GM19025 (cell line): Measurements from ENCODE around the gene TSPAN14.
"Not testable (repeated sequence)": the region's sequence is repeated elsewhere in the genome, so short reads cannot be mapped to it uniquely, and the experiment has no call there.

Source experiments
- ATAC-seq: cut with Tn5 transposase; IDR thresholded peaks from one replicate; pipeline ENCODE4 v1.9.1; 2021; ENCODE audit warnings: mild to moderate bottlenecking, low read depth, moderate library complexity; ENCODE audit not compliant: unreplicated experiment

The TSPAN14 gene

GRCh38 chr10:80519936-80520650, 66.0 kb downstream of the TSPAN14 start:
- ATAC-seq: no peak

- ATAC-seq: no peak
These were observed 66.8 kb downstream of the TSPAN14 start for GRCh38 chr10:80520661-80521470.

DNA sequence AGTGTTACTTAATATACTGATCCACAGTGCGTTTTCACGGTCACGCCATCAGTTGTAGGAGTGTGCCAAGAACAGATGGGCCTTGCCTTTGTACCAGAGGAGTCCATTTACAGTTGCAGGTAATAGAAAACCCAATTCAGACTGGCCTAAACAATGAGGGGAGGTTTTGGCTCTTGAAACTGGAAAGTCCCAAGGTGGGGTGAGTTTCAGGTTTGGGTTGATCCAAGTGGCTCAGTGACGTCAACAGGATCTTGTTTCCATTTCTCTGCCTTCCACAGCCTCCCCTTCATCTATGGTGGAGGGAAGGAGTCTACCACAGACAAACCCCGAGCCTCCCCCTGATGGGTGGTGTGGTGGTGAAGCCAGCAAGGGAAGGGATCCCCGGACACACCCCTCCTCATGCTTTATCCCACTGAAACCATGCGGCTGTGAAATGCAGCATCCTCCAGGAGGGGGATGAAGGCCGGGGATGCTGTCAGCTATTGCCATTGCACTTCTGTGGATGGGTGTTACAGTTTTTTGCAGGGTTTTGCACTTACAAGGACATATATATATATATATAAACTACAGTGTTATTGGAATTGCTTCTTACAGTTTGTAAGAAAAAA, 68.8 kb downstream of the TSPAN14 start:
- ATAC-seq: no peak

DNA sequence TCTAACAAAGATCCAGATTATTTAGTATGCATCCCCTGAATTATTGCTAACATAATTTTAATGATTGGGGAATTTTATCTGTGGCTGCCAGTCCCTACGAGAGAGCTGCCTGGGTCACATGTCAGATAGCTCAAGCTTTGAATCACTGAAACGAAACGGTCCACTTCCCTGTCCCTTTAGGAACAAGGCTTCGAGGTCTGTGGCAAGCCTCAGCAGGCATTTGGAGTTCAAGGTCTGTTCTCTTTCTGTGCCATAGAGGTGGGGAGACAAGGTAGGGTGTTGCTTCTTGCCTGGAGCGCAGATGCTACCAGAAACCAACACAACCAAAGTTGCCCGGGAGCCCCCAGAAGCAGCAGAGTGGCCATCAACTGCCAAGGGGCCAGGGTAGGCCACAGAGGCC, 69.7 kb downstream of the TSPAN14 start:
- no peak for ATAC-seq

- ATAC-seq: no peak
These were observed 70.2 kb downstream of the TSPAN14 start for GRCh38 chr10:80524190-80524909.

- ATAC-seq: no peak
These were observed 72.1 kb downstream of the TSPAN14 start for GRCh38 chr10:80526218-80526617.

DNA sequence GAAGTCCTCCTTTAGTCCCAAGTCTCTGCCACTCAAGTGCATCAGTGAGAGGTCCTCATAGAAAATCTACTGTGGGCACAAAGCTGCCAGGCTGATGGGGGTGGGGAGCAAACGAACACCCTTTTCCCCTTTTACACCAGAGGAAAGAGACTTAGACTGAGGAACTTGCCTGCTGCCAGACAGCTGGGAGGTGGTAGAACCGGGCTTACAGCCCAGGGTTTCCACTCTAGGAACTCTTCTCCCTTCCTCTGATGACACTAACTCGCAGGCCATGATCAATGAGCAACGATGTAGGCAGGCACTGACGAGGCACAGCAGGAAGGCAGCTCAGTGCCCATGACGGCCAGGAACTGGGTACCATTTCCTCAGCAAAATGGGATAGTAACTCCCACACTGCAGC, 72.6 kb downstream of the TSPAN14 start:
- ATAC-seq: no peak

- ATAC-seq: no peak
These were observed 74.1 kb downstream of the TSPAN14 start for GRCh38 chr10:80528185-80528700.

DNA sequence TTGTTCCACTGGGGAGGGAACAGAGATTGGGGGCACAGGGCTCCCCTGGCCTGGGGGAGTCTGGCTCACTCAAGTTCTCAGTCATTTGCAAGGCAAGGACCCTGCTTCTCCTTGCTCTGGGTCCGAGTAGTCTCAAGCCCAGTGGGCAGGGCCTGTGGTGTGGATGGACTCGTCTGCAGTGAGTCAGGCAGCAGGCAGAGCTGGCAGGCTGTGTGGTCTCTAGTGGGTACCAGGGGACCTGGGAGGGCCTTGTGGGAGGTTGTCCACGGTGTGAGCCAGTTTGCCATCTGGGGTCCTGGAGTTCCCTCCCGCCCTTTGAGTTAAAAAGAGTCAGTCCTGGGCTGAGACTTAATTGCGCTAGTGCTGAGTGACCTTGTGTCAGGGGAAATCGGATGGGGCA, 74.8 kb downstream of the TSPAN14 start:
- no peak for ATAC-seq

- ATAC-seq: no peak
These were observed 75.5 kb downstream of the TSPAN14 start for GRCh38 chr10:80529604-80530003.

GRCh38 chr10:80530251-80530650, 76.1 kb downstream of the TSPAN14 start:
- no peak for ATAC-seq

DNA sequence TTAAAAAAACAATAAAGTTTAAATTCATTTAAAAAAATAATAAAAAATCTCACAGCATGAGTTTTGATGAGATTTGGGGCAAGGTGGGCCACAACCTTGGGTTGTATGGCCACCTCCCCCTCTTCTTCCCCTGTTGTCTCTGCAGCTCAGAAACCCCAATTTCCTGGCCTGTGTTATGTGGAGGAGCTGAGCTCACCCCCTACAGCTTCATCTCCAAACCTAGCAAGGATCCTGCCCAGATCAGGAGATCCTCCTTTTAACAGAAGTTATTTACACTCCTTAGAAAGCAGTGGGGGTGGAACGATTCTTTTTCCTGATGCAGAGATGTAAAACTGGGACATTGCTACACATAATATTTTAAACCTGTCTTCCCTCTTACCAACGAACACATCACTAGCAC, 76.7 kb downstream of the TSPAN14 start:
- ATAC-seq: no peak

GRCh38 chr10:80532571-80532970, 78.5 kb downstream of the TSPAN14 start:
- no peak for ATAC-seq

DNA sequence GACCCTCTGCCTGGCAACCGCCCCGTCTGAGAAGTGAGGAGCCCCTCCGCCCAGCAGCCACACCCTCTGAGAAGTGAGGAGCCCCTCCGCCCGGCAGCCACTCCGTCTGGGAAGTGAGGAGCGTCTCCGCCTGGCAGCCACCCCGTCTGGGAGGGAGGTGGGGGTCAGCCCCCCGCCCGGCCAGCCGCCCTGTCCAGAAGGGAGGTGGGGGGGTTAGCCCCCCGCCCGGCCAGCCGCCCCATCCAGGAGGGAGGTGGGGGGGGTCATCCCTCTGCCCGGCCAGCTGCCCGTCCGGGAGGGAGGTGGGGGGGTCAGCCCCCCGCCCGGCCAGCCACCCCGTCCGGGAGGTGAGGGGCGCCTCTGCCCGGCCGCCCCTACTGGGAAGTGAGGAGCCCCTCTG, 79.9 kb downstream of the TSPAN14 start:
- not testable (repeated sequence) for ATAC-seq

- ATAC-seq: not testable (repeated sequence)
These were observed 80.5 kb downstream of the TSPAN14 start for GRCh38 chr10:80534646-80535045.

- peak; percentile 79 for ATAC-seq
These were observed 81.7 kb downstream of the TSPAN14 start for GRCh38 chr10:80535671-80536360.

DNA sequence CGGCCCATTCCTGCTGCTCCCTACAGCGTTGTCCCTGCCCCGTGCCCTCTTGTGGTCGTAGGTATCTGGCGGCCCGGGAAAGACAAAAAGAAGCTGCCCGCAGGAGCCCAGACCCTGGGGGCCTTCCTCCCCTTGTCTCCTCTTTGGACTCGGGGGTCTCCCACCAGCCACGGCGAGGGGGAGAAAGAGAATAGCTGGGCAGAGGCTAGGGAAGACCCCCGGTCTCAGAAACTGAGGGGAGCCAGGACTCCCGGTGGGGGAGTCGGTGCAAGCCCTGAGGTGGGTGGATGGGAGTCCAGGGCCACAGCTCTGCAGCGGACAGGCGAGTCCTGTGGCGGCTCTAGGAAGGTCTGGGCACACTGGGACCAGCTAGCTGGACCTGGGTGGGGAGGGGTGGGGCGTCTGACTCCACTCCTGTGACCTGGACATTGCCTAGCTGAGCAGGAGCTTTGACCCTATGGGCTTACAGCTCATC, 82.3 kb downstream of the TSPAN14 start:
- no peak for ATAC-seq

DNA sequence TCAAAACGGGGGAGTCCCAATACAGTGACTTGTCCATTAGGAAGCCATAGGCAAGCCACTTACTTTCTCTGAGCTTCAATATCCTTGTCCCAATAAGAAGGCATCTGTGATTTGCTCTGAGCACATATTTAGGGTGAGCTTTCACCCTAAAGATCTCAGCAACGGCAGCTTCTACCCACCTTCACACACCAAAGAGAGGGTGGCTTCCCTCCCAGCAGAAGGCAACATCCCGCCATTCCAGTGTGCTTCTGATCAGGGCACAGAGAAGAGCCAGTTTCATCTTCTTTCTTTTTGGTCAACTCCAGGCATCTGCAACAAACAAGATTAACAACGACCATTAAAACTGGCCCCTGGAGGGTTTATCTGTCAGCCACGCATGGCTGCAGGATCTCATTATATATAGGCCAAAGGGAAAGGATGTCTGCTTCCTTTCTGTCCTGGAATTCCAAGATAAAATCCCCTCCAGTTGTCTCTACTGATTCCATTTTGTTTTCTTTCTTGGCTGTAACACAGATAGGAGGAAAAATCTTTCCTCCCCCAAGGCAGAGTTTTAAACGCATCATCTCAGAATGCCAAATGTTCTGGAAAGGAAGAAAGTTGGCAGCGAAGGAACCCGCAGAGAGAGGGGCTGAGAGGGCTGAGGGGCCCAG, 83.1 kb downstream of the TSPAN14 start:
- ATAC-seq: no peak

DNA sequence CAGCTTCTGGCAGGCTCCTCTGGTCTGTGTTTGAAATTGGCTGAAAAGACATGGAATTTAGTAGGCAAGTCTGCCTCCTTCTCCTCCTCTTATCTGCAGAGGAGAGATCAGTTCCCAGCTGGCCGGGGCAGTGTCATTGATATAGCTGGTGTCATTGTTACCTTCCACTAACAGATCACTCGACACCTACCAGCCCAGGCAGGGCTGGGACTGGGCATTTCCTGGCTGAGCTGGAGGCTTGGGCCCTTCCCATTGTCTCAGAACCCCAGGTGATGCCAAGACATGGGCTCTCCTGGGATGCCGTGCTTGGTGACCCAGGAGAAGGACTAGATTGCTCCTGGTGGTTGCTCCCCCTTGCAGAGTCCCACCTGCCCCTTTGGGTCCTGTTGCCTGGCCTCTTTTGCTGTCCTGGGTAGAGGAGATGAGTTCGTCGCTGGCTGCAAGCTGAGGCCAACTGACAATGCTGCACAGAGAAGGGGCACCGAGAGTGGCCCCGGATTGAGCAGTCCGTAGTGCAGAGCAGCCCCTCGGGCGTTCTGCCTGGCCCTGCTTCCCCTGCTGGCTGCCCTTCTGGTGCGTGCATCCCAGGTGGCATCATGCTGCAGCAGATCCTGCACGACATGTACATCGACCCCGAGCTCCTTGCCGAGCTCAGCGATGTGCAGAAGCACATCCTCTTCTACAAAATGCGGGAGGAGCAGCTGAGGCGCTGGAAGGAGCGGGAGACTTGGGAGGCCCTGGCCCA, 83.8 kb downstream of the TSPAN14 start, which contains the start of gene SH2D4B:
TSS of gene SH2D4B (plus strand) at position 167 of the 745 bp plus-strand sequence. CDS start at position 597, 430 bp downstream.
- no peak for ATAC-seq
